ENCODE measurements around the gene SLFN13.

The SLFN13 gene

GRCh38 chr17:35390663-35391062, 57.9 kb downstream of the SLFN13 start:
- Histone ChIP-seq H3K4me3 (IDR thresholded peaks at IDR 0.05; ENCODE audit: insufficient read depth, low read depth, low read length) (no peak overlapping the region), H4K20me1 (ENCODE audit: insufficient read depth) (no peaks in the 10 kb centered on the region), H3K27me3 (ENCODE audit: insufficient read depth, low read depth) (no peaks in the 10 kb centered on the region), H2AFZ (ENCODE audit: low read depth) (no peak overlapping the region), H3K36me3 (ENCODE audit: insufficient read depth) (no peaks in the 10 kb centered on the region), H3K79me2 (ENCODE audit: insufficient read depth, low read depth) (no peaks in the 10 kb centered on the region), H3K4me2 (no peak overlapping the region), H3K27ac (no peak overlapping the region), H3K9ac (no peak overlapping the region), H3K4me1 (ENCODE audit: low read depth, poor library complexity, severe bottlenecking) (no peaks in the 10 kb centered on the region)
- TF ChIP-seq CTCF (conservative IDR thresholded peaks at IDR 0.05; ENCODE audit: low read depth, low read length), result no peak

- Histone ChIP-seq H3K79me2 (ENCODE audit: insufficient read depth, low read depth) (no peaks in the 10 kb centered on the region), H3K36me3 (ENCODE audit: insufficient read depth) (no peaks in the 10 kb centered on the region), H2AFZ (ENCODE audit: low read depth) (no peak overlapping the region), H3K27me3 (ENCODE audit: insufficient read depth, low read depth) (no peaks in the 10 kb centered on the region), H3K4me2 (no peak overlapping the region), H3K9ac (no peak overlapping the region), H4K20me1 (ENCODE audit: insufficient read depth) (no peaks in the 10 kb centered on the region), H3K4me1 (ENCODE audit: low read depth, poor library complexity, severe bottlenecking) (no peaks in the 10 kb centered on the region), H3K4me3 (IDR thresholded peaks at IDR 0.05; ENCODE audit: insufficient read depth, low read depth, low read length) (no peak overlapping the region), H3K27ac (no peak overlapping the region)
- TF ChIP-seq CTCF (conservative IDR thresholded peaks at IDR 0.05; ENCODE audit: low read depth, low read length), result no peak
Observed at GRCh38 chr17:35390156-35390555, 58.4 kb downstream of the SLFN13 start.

GRCh38 chr17:35387496-35387895, 61.1 kb downstream of the SLFN13 start:
- no peaks in the 10 kb centered on the region for H3K27me3 ChIP-seq (ENCODE audit: insufficient read depth, low read depth)
- no peak overlapping the region for H3K9ac ChIP-seq
- no peak overlapping the region for H3K4me2 ChIP-seq
- no peak overlapping the region for H3K4me3 ChIP-seq (IDR thresholded peaks at IDR 0.05; ENCODE audit: insufficient read depth, low read depth, low read length)
- H4K20me1 ChIP-seq (ENCODE audit: insufficient read depth), result no peaks in the 10 kb centered on the region
- H2AFZ ChIP-seq (ENCODE audit: low read depth), result no peak overlapping the region
- no peak for TF ChIP-seq CTCF (conservative IDR thresholded peaks at IDR 0.05; ENCODE audit: low read depth, low read length)
- H3K36me3 ChIP-seq (ENCODE audit: insufficient read depth), result no peaks in the 10 kb centered on the region
- no peaks in the 10 kb centered on the region for H3K79me2 ChIP-seq (ENCODE audit: insufficient read depth, low read depth)
- H3K4me1 ChIP-seq (ENCODE audit: low read depth, poor library complexity, severe bottlenecking), result no peaks in the 10 kb centered on the region
- H3K27ac ChIP-seq, result no peak overlapping the region
